H1 (cell line): ENCODE results near the gene SPRR1B. TPM values are rescaled to one million over a fixed set of nuclear protein-coding genes. Genes with fewer than 3 reads are reported as not detected.

Experiments
- CTCF ChIA-PET: fragments of 300-600 bp; sonication (Branson Sonifier 250); formaldehyde crosslinking; loops from one replicate; lab custom pipeline; 2021; ENCODE audit not compliant: partially characterized antibody; lab: Charles Lee
- POLR2A ChIA-PET: fragments of 300-600 bp; sonication (Branson Sonifier 250); formaldehyde crosslinking; loops from one replicate; lab custom pipeline; 2021; ENCODE audit warnings: inconsistent platforms; ENCODE audit not compliant: partially characterized antibody; lab: Charles Lee
- DNase-seq, 2 experiments: peaks; one replicate each; pipeline versions ENCODE4 v3.0.0 to v3.0.0-alpha.2; 2010 to 2022; ENCODE audit warnings: low spot score in 2 of 2, low read depth in 1 of 2, mixed read lengths in 1 of 2
- FAIRE-seq: peaks from 2 replicates; lab custom pipeline; 2011; peaks lifted over from hg19 to GRCh38; lab: Jason Lieb, UNC
- H2AFZ ChIP-seq: 2 replicates; pipeline ENCODE4 v1.8.1; 2012; ENCODE audit warnings: low read length, inconsistent platforms
- H2AK5ac ChIP-seq: 2 replicates; pipeline ENCODE4 v1.6.1; 2013; ENCODE audit warnings: low read depth, low read length
- H2BK120ac ChIP-seq: replicated peaks from 2 replicates; pipeline ENCODE3; 2013; ENCODE audit warnings: low read depth, low read length, inconsistent platforms
- H2BK12ac ChIP-seq: 2 replicates; pipeline ENCODE4 v1.6.1; 2013; ENCODE audit warnings: low read depth, low read length
- H2BK15ac ChIP-seq: 2 replicates; pipeline ENCODE4 v1.6.1; 2013; ENCODE audit warnings: low read length
- H2BK20ac ChIP-seq: 2 replicates; pipeline ENCODE4 v1.6.1; 2013; ENCODE audit warnings: low read length
- H2BK5ac ChIP-seq: 2 replicates; pipeline ENCODE4 v1.6.1; 2013; ENCODE audit warnings: low read depth, low read length
- H3K14ac ChIP-seq: 2 replicates; pipeline ENCODE4 v1.6.1; 2013; ENCODE audit warnings: inconsistent platforms; ENCODE audit not compliant: insufficient read length
- H3K18ac ChIP-seq: 2 replicates; pipeline ENCODE4 v1.6.1; 2013; ENCODE audit warnings: low read length; ENCODE audit errors: extremely low read depth
- H3K23ac ChIP-seq: 2 replicates; pipeline ENCODE4 v1.6.1; 2013; ENCODE audit warnings: inconsistent platforms; ENCODE audit not compliant: insufficient read length
- H3K23me2 ChIP-seq: 2 replicates; pipeline ENCODE4 v1.6.1; 2013; ENCODE audit warnings: low read depth, low read length
- H3K27ac ChIP-seq: 2 replicates; pipeline ENCODE4 v1.6.1; 2011; ENCODE audit warnings: low read depth, low read length, inconsistent platforms
- H3K27me3 ChIP-seq, 4 experiments: replicated peaks in 1 of 4; 1 replicate in 1 of 4; 2 replicates in 3 of 4; pipeline versions ENCODE4 v1.6.1 to v1.8.1; 2011 to 2013; ENCODE audit warnings: low read length in 3 of 4, mild to moderate bottlenecking in 3 of 4, inconsistent platforms in 2 of 4, mixed read lengths in 2 of 4, moderate library complexity in 1 of 4; ENCODE audit not compliant: control insufficient read depth in 3 of 4, insufficient read depth in 3 of 4; ENCODE audit errors: extremely low read depth in 1 of 4
- H3K36me3 ChIP-seq, 4 experiments: 2 replicates each; pipeline versions ENCODE4 v1.6.1 to v1.8.1; 2011 to 2013; ENCODE audit warnings: mild to moderate bottlenecking in 4 of 4, low read length in 3 of 4, moderate library complexity in 2 of 4, control low read depth in 1 of 4, inconsistent platforms in 1 of 4; ENCODE audit not compliant: insufficient read depth in 4 of 4, control insufficient read depth in 2 of 4
- H3K4ac ChIP-seq: replicated peaks from 2 replicates; pipeline ENCODE3; 2013; ENCODE audit warnings: low read length, low read depth, mixed read lengths, inconsistent platforms; ENCODE audit not compliant: insufficient read length
- H3K4me1 ChIP-seq, 4 experiments: replicated peaks in 1 of 4; 1 replicate in 1 of 4; 2 replicates in 3 of 4; pipeline versions ENCODE4 v1.6.1 to v1.8.1; 2011 to 2013; ENCODE audit warnings: low read length in 3 of 4, inconsistent platforms in 2 of 4, mixed read lengths in 1 of 4; ENCODE audit not compliant: insufficient read depth in 4 of 4, control insufficient read depth in 3 of 4
- H3K4me2 ChIP-seq, 2 experiments: 2 replicates each; pipeline versions ENCODE4 v1.6.1 to v1.8.1; 2011 to 2013; ENCODE audit warnings: low read depth in 2 of 2, low read length in 2 of 2, control low read depth in 1 of 2, inconsistent platforms in 1 of 2, mild to moderate bottlenecking in 1 of 2; ENCODE audit not compliant: insufficient read depth in 1 of 2
- H3K4me3 ChIP-seq, 4 experiments: fragments of 200-600, 300-600 bp in 1 of 4; sonication (generic), shearing (Covaris generic), sonication (Bioruptor Twin) in 1 of 4; 2 replicates each; pipeline versions ENCODE4 v1.5.1 to v1.8.1; 2011 to 2016; ENCODE audit warnings: low read length in 4 of 4, low read depth in 3 of 4, control low read depth in 2 of 4, inconsistent platforms in 2 of 4, mild to moderate bottlenecking in 2 of 4, mixed read lengths in 1 of 4, moderate library complexity in 1 of 4; ENCODE audit not compliant: insufficient read depth in 2 of 4; ENCODE audit errors: extremely low read depth in 1 of 4
- H3K56ac ChIP-seq: replicated peaks from 2 replicates; pipeline ENCODE3; 2013; ENCODE audit warnings: low read depth, mild to moderate bottlenecking, mixed read lengths, low read length, inconsistent platforms; ENCODE audit not compliant: insufficient read length
- H3K79me1 ChIP-seq: 2 replicates; pipeline ENCODE4 v1.6.1; 2013; ENCODE audit warnings: low read depth, low read length, control low read depth
- H3K79me2 ChIP-seq, 2 experiments: 2 replicates each; pipeline versions ENCODE4 v1.6.1 to v1.8.1; 2012 to 2013; ENCODE audit warnings: low read length in 2 of 2, mild to moderate bottlenecking in 2 of 2, inconsistent platforms in 1 of 2; ENCODE audit not compliant: insufficient read depth in 2 of 2, control insufficient read depth in 1 of 2
- H3K9ac ChIP-seq, 4 experiments: replicated peaks in 1 of 4; 1 replicate in 1 of 4; 2 replicates in 3 of 4; pipeline versions ENCODE4 v1.6.1 to v1.8.1; 2011 to 2013; ENCODE audit warnings: low read depth in 3 of 4, low read length in 3 of 4, control low read depth in 2 of 4, mild to moderate bottlenecking in 2 of 4, moderate library complexity in 2 of 4, inconsistent platforms in 1 of 4; ENCODE audit errors: extremely low read depth in 1 of 4
- H3K9me3 ChIP-seq, 2 experiments: 2 replicates each; pipeline versions ENCODE4 v1.6.1 to v1.8.1; 2012 to 2013; ENCODE audit warnings: mild to moderate bottlenecking in 2 of 2, moderate library complexity in 2 of 2, control low read depth in 1 of 2, inconsistent platforms in 1 of 2, low read depth in 1 of 2, low read length in 1 of 2, mixed read lengths in 1 of 2; ENCODE audit not compliant: insufficient read depth in 2 of 2
- H4K20me1 ChIP-seq, 2 experiments: replicated peaks in 1 of 2; 2 replicates each; pipeline versions ENCODE3 to v1.8.1; 2011 to 2013; ENCODE audit warnings: inconsistent platforms in 2 of 2, low read length in 2 of 2, mild to moderate bottlenecking in 1 of 2; ENCODE audit not compliant: insufficient read depth in 2 of 2, control insufficient read depth in 1 of 2
- H4K5ac ChIP-seq: 2 replicates; pipeline ENCODE4 v1.6.1; 2013; ENCODE audit warnings: low read length, low read depth, mixed read lengths, inconsistent platforms; ENCODE audit not compliant: insufficient read length
- H4K8ac ChIP-seq: 2 replicates; pipeline ENCODE4 v1.8.0; 2013; ENCODE audit warnings: mild to moderate bottlenecking, moderate library complexity, low read length, inconsistent platforms; ENCODE audit not compliant: insufficient read depth; ENCODE audit errors: extremely low read depth
- H4K91ac ChIP-seq: replicated peaks from 2 replicates; pipeline ENCODE3; 2013; ENCODE audit warnings: low read length, mixed read lengths, inconsistent platforms; ENCODE audit not compliant: insufficient read length
- CBX8 ChIP-seq: fragments of 300-800, 300-1000 bp; sonication (generic); IDR thresholded peaks from 2 replicates; pipeline ENCODE4 v1.7.1; 2016; ENCODE audit warnings: low read depth, low read length, borderline replicate concordance
- HDAC6 ChIP-seq: IDR thresholded peaks from one replicate; pipeline ENCODE4 v1.7.1; 2012; ENCODE audit warnings: low read depth, mild to moderate bottlenecking, inconsistent platforms, low read length, moderate library complexity
- JUND ChIP-seq: IDR thresholded peaks from 2 replicates; pipeline ENCODE4 v1.6.1; 2011; ENCODE audit warnings: mild to moderate bottlenecking, improper control_type of control experiment, low read length
- POLR2AphosphoS5 ChIP-seq: IDR thresholded peaks from 2 replicates; pipeline ENCODE4 v1.6.1; 2011; ENCODE audit warnings: low read depth, low read length
- RFX5 ChIP-seq: IDR thresholded peaks from 2 replicates; pipeline ENCODE4 v1.6.1; 2011; ENCODE audit warnings: low read depth, low read length, improper control_type of control experiment, borderline replicate concordance
- SIN3A ChIP-seq, 2 experiments: IDR thresholded peaks in 1 of 2; conservative IDR thresholded peaks in 1 of 2; 2 replicates each; pipeline ENCODE4 v1.6.1; 2011 to 2012; ENCODE audit warnings: low read length in 2 of 2, improper control_type of control experiment in 1 of 2, low read depth in 1 of 2, mild to moderate bottlenecking in 1 of 2
- SIX5 ChIP-seq: IDR thresholded peaks from 2 replicates; pipeline ENCODE4 v1.6.1; 2011; ENCODE audit warnings: mild to moderate bottlenecking, low read depth, low read length
- SP4 ChIP-seq: IDR thresholded peaks from 2 replicates; pipeline ENCODE4 v1.6.1; 2012; ENCODE audit warnings: low read length, inconsistent platforms
- TAF1 ChIP-seq: IDR thresholded peaks from 2 replicates; pipeline ENCODE4 v1.6.1; 2011; ENCODE audit warnings: mild to moderate bottlenecking, low read depth, low read length
- TAF7 ChIP-seq: optimal IDR thresholded peaks from 2 replicates; pipeline ENCODE3; 2011; ENCODE audit warnings: low read depth, mild to moderate bottlenecking, inconsistent platforms, low read length, moderate library complexity, borderline replicate concordance
- TCF12 ChIP-seq: IDR thresholded peaks from 2 replicates; pipeline ENCODE4 v1.6.1; 2011; ENCODE audit warnings: low read depth, mild to moderate bottlenecking, low read length
- polyA plus RNA-seq, 7 experiments: library from polyadenylated mRNA; depleted of rRNA in 3 of 7; stranded (reverse) in 5 of 7; unstranded in 2 of 7; fragments of >200 nt in 5 of 7; fragments of 200-250 nt in 2 of 7; gene quantifications; 1 replicate in 5 of 7; 2 replicates in 1 of 7; 4 replicates in 1 of 7; pipeline versions ENCODE4 v1.2.1 to v1.2.3, GENCODE V29; 2011 to 2013; ENCODE audit warnings: missing spikeins in 2 of 7, mixed read lengths in 2 of 7
- total RNA-seq: library from RNA; stranded (reverse); fragmentation: NEBNext Ultra II Directional; extraction: Animal tissue kit (Norgen Biotek cat#: 25700); gene quantifications from 2 replicates; pipeline ENCODE4 v1.2.1, GENCODE V29; 2021

Gene SPRR1B
- total and polyA plus RNA-seq, 2 of the 8 experiments (the other 6 are each of a cell fraction or from before 2014, with no cell fraction given), result 0.23 TPM; not detected in 1

DNA sequence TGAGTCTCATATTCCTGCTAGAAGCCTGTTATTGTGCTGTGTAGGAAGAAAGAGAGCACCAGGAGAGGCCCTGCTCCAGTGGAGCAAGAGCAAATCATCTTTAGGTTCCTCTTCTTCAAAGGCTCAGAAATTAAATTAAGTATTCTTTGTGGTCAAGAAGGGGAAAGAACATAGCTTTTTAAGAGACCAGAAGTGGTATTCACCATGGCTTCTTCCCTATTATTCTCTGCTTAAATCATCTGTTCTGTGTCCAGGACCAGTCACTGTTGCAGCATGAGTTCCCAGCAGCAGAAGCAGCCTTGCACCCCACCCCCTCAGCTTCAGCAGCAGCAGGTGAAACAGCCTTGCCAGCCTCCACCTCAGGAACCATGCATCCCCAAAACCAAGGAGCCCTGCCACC is 1.1 kb downstream of the SPRR1B start:
- Histone ChIP-seq H3K56ac (no peak overlapping the region), H4K91ac (no peak overlapping the region), H2AFZ (no peak overlapping the region), H3K79me1 (no peaks in the 10 kb centered on the region), H3K4me3 (no peak overlapping the region), H3K23ac (no peak overlapping the region), H3K9ac (no peak overlapping the region), H3K4me2 (no peak overlapping the region), H3K79me2 (no peaks in the 10 kb centered on the region), H2BK5ac (no peak overlapping the region), H4K5ac (no peak overlapping the region), H3K4me1 (no peaks in the 10 kb centered on the region), H3K27me3 (peaks cover 0 to 1% (median 0%) of the 10 kb centered on the region in 4 experiments; a peak in 1 of 7 replicates), H2BK12ac (0 out of 2 replicates have a peak overlapping the region, but pooled peaks have one; percentile 27), H4K20me1 (no peaks in the 10 kb centered on the region), H2AK5ac (no peak overlapping the region), H3K27ac (no peak overlapping the region), H2BK20ac (no peak overlapping the region), H3K9me3 (no peaks in the 10 kb centered on the region), H4K8ac (no peak overlapping the region), H3K14ac (no peak overlapping the region), H3K18ac (no peak overlapping the region), H3K23me2 (no peaks in the 10 kb centered on the region), H3K36me3 (no peaks in the 10 kb centered on the region), H3K4ac (no peak overlapping the region), H2BK120ac (no peak overlapping the region), H2BK15ac (peak overlapping the region; percentile 63; the same call in 1 of the 2 replicates)
- ChIA-PET CTCF (interaction anchor here (0.7 to 2.4 kb wide), 11 partner anchors 8 to 163 kb away, joined by 3 to 16 read pairs (median 4); partner anchors contain the start of gene SMCP), POLR2A (no interaction called here)
- FAIRE-seq, result no peak
- DNase-seq, result no peak
- TF ChIP-seq POLR2AphosphoS5 (no peak), RFX5 (no peak), CBX8 (no peak), TCF12 (no peak), SP4 (no peak), TAF7 (no peak), TAF1 (no peak), JUND (no peak), SIX5 (no peak), SIN3A (conservative IDR thresholded peaks at IDR 0.05 in 1 of 2, IDR thresholded peaks at IDR 0.05 in 1 of 2; ENCODE audit: low read depth in 1 of 2, low read length in 2 of 2) (no peak), HDAC6 (no peak)
